GM19452 (cell line): ENCODE measurements around the gene ZNF136.

Source experiments
- ATAC-seq: cut with Tn5 transposase; IDR thresholded peaks from one replicate; pipeline ENCODE4 v1.9.1; 2021; ENCODE audit not compliant: unreplicated experiment

The ZNF136 gene

GRCh38 chr19:12162882-12163806 lies at the start of gene ZNF136:
Gene ZNF136, plus strand, starts transcription at chr19:12163096. Its CDS starts 108 bp downstream, at chr19:12163204.
- peak; percentile 93 for ATAC-seq

GRCh38 chr19:12113121-12113520 lies 49.8 kb upstream of the ZNF136 start:
- ATAC-seq = no peak

- no peak for ATAC-seq
Measured at GRCh38 chr19:12117201-12117970, 45.5 kb upstream of the ZNF136 start.

- no peak for ATAC-seq
Measured at GRCh38 chr19:12126707-12127106, 36.2 kb upstream of the ZNF136 start.

GRCh38 chr19:12133069-12133468 lies 29.8 kb upstream of the ZNF136 start:
- ATAC-seq = no peak

DNA sequence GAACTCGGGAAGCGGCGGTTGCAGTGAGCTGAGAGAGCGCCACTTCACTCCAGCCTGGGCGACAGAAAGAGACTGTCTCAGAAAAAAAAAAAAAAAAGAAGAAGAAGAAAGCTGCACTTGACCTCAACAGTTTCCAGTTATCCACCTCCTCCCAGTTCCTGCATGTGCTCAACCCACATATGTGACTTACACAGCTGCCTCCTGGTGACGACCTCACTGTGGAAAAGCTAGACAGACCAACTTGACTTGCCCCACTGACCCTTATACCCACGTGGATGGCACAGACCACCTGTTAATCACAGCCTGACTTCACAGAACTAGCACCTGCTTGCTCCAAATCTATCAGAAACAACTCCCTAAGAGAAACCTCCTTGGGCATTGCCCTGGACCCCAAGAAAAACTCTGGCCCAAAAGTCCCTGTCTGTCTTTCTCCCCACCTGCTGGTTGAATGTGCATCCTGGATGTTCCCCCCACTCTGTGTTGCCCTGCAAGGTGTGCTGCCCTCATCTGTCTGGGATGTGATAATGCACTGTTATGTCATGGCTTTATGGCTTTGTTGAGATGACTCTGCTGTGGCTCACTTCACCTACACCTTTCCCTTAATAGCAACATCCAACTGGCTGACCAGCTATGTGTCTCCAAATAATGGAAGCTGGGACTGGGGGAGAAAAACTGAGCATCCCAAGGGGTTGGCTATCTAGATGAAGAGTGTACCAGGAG lies 25.5 kb upstream of the ZNF136 start:
- no peak for ATAC-seq

GRCh38 chr19:12139269-12139668 lies 23.6 kb upstream of the ZNF136 start:
- no peak for ATAC-seq

DNA sequence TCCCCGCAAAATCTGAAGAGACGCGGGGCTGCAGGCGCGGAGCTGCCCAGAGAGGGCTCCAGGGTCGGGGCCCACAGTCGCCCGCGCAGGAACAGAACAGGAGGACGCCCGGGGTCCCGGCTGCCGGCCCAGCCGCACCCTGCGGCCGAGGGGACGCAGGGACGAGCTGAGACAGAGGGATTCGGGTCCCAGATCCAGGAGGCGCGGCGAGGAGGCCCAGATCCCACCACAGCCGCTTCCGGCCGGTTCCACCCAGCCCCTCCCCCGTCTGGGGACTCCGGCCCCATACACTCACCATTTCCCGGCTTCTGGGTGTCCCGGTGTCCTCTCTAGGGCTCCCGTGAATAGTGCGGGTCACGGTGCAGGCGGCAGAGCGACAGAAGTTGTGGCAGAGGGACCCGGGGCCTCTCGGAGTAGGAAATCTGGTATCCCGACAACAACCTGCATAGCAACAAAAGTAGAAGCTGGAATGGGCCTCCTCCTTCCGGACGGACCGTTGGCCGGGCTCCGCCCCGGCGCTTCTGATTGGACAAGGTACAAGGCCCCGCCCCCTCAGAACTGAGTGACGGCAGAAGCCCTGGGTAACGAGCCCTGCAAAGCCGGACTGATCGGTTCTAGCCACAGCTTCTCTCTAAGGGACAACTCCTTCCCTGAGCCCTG lies 22.9 kb upstream of the ZNF136 start, which contains the start of gene ZNF20:
ZNF20 (minus strand) TSS at position 466 of the 660 bp plus-strand sequence; CDS start at position 298, 168 bp downstream.
- ATAC-seq = peak; percentile 94

GRCh38 chr19:12140545-12141404 lies 22.1 kb upstream of the ZNF136 start:
- peak; percentile 18 for ATAC-seq

GRCh38 chr19:12141405-12141736 lies 21.5 kb upstream of the ZNF136 start:
- ATAC-seq = no peak

GRCh38 chr19:12145348-12145747 lies 17.5 kb upstream of the ZNF136 start:
- no peak for ATAC-seq

GRCh38 chr19:12155324-12155860 lies 7.5 kb upstream of the ZNF136 start:
- ATAC-seq = no peak

- ATAC-seq = no peak
Measured at GRCh38 chr19:12156223-12157058, 6.5 kb upstream of the ZNF136 start, which contains the start of gene ZNF625. Gene ZNF625, minus strand, starts transcription at chr19:12156734. Its CDS starts 176 bp downstream, at chr19:12156558.

- ATAC-seq = no peak
Measured at GRCh38 chr19:12159773-12160414, 3.0 kb upstream of the ZNF136 start.

DNA sequence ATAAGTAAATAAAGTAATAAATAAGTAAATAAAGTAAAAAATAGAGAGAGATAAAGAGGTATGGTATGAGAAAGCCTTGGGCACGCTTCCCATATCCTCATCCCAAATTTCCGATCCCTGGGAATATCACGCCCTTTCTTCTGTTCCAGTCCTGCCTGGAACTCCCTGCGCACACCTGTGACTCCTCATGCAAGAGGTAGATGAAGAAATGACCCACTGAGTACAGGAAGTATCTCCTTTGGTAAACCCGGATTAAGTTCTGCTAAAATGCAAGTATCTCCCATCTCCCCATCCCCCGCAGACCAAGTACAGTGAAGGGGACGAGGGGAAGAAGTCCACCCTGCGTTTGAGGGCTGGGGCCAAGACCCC lies 399 bp upstream of the ZNF136 start:
- ATAC-seq = no peak

DNA sequence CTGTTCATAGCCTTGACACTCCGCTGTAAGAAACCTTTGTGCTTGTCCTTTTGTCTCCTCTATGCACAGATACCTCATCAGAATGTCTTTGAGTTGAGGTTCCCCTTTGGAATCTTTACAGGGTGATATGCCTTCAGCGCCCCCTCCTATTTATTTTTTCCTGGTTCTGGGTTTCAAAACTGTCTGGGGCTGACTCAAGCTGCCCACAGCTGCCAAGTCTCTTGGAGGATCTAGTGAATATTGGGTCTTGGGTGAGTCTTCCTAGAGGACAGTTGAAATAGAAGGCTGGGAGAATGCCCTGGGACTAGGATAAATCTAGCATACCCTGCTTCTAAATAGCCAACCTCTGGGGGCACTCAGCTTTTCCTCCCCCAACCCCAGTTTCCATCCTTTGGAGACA lies 930 bp downstream of the ZNF136 start:
- no peak for ATAC-seq

DNA sequence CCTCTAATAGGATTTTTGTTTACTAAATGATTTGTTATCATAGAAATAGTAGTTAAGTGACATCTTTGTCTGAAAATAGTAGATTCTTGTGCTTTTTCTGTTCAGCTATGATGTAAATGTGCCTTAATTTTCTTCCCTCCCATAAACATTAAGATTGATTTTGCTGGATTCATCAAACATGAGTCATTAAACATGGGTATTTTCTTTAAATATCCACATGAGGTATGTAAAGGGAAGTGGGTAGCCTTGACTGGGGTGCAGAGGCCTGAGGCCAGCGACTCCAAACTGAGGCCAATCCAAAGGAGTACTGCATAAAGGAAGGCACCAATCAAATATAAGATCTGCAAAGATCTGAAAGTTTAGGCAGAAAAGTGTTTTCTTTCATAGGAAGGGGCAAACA lies 3.7 kb downstream of the ZNF136 start:
- ATAC-seq = no peak

- ATAC-seq = no peak
Measured at GRCh38 chr19:12180377-12180776, 17.5 kb downstream of the ZNF136 start.
